Measurements from ENCODE around the gene TIMM21.

TIMM21 gene

DNA sequence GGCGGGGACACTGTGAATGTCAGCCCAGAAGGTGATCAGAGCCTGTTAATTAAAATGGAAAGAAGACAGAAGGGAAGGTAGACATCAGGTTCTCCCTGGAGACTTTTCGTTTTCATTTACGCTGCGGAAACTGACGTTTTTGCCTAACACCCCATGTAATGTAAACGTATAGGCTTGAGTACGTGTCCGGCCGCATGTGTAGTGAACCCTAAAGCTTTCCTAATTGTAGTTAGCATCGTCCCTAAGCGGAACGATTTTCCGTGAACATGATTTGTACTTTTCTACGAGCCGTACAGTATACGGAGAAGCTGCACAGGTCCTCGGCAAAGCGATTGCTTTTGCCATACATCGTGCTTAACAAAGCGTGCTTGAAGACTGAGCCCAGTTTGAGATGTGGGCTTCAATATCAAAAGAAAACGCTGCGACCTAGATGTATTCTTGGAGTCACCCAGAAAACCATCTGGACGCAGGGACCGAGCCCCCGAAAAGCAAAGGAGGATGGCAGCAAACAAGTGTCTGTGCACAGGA is 284 bp downstream of the TIMM21 start:
- DNase-seq: no peak

DNA sequence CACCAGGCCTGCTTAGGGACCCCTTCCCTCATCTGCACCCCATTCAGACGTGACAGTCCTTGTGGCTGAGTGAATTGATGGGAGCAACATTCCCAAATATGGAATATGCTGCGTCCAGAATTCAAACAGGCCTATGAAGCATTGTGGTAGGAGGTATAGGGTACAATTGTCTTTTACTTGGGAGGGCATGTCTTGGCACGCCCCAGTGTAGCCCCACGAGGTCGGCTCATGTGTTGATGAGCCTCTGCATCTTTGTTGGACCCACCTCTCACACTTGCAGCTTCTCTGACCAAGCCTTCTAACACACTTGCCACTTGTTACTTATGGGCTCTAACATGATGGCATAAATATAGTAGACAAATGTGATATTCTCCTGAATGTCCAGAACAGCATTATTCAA is 1.6 kb downstream of the TIMM21 start:
- DNase-seq: no peak

DNA sequence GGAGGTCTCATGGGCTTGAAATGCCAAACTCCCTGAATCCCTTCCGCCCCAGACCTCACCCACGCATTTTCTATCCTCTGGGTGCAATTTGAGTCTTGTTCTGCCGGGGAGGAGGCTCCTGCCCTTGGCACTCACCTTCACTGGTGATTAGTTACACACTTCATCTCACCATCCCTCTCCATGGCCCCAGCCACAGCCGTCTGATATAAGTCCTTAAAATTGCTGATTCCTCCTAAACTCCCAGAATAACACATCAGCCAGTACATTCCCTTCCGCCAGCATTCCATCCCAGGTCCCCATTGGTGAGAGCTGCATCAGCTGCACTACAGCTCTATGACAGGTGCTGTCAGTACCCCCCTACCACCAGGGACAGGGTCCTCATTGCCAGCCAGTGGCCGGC is 3.9 kb downstream of the TIMM21 start:
- DNase-seq: no peak

GRCh38 chr18:74152857-74153256 is 4.5 kb downstream of the TIMM21 start:
- no peak for DNase-seq

DNA sequence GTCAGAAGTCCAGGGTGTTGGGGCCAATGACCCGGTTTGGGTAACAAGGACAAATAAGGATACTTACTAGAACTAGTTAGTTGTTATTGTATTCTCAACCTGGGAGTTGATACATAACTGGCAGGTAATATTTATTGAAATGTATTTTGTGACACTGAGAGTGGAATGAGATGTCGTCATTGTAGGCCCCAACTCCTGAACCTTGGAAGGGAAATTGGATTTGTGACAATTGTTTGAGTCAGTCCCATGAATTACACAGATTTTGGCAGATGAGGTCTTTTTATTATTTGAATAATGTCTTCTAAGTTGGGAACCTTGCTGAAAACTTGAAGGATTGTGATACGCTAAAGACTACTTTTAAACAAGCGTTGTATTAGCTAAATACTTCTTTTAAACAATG is 5.1 kb downstream of the TIMM21 start:
- no peak for DNase-seq

- DNase-seq: no peak
These were observed 5.5 kb downstream of the TIMM21 start for GRCh38 chr18:74153793-74154192.

GRCh38 chr18:74154716-74155115 is 6.4 kb downstream of the TIMM21 start:
- DNase-seq: no peak

- DNase-seq: no peak
These were observed 7.0 kb downstream of the TIMM21 start for GRCh38 chr18:74155276-74155675.

DNA sequence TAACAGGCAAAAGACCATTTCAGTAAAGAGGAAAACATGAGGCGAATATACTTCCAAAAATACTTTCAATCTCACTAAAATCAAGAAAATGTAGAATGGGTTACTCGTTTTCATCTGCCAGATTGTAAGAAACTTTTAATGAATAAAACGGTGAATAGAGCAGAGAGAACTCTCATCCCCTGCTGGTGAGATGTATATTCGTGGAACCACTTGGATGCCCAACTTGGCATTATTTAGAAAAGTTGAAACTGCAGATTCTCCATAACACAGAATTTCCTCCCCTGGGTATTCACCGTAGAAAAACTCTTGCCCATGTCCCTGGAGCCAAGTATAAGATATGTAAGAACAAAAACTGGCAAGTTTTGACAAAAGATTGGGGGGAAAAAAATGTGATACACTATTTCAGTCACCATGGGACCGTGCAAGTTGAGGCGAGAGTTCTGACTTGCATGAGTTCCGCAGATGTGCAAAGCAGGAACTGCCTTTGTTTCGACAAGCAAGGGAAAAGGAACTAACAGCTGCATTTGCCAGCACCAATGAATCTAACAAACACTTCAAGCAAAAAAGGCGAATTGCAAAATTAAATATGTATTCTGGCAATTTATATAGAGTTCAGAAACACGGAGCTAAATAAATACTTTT is 14.8 kb downstream of the TIMM21 start:
- no peak for DNase-seq

DNA sequence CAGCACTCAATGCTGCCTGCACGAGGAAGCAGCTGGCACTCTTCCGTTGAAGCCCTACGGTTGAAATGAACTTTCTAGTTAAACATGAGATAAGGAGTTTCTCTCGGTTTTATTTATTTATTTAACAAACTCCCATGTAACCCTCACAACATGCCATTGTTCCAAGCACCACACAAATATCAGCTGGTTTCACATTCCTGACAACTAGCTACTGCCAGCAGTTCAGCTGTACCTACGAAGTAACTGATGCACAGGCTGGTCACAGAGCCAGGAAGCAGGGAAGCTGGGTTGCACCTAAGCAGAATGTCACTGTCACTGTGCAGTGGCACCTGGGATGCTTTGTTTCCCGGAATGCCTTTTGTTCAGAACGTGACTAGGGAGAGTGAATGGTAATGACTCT is 18.1 kb downstream of the TIMM21 start:
- DNase-seq: no peak

GRCh38 chr18:74171910-74172606 is 23.7 kb downstream of the TIMM21 start:
- no peak for DNase-seq

GRCh38 chr18:74172697-74173433 is 24.5 kb downstream of the TIMM21 start:
- no peak for DNase-seq

GRCh38 chr18:74173434-74173750 is 25.1 kb downstream of the TIMM21 start:
- no peak for DNase-seq

DNA sequence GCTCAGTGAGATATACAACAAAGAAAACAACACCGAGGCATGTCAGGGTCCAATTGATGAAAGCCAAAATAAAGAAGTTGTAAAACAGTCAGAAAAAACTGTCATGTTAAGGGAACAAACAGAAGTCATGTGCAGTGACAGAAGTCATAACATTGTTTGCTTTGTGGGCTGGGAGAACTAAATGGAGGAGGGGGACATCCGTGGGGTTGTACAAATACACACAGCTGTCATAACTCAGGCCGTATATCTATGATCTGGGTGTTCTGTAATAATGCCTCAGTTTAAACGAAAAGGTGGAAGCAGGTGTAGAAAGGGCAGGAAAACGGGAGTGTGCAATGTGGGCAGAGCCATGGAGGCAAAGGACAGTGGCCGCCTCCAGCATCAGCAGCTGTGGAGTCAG is 27.3 kb downstream of the TIMM21 start:
- DNase-seq: no peak

GRCh38 chr18:74178884-74179283 is 30.6 kb downstream of the TIMM21 start:
- DNase-seq: no peak

GRCh38 chr18:74179623-74180199 is 31.4 kb downstream of the TIMM21 start:
- DNase-seq: no peak

DNA sequence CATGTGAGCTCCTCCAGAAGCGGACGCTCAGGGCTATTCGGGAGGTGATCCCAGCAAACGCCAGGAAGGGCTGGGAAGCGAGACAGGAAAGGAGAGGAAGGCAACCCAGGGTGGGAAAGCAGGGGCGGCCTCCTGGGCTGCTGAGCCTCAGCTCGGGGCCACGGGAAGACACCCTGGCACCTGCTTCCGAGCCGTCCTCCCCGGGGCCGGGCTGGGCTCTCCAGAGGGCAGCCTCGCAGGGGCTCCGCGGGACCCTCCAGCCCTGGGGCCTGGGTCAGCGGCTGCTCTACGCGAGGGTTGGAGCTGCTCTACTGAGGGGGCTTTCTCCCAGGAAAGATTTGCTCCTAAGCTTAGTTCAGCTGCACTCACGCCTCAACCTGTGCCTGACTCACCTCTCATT is 34.0 kb downstream of the TIMM21 start:
- DNase-seq: no peak

DNA sequence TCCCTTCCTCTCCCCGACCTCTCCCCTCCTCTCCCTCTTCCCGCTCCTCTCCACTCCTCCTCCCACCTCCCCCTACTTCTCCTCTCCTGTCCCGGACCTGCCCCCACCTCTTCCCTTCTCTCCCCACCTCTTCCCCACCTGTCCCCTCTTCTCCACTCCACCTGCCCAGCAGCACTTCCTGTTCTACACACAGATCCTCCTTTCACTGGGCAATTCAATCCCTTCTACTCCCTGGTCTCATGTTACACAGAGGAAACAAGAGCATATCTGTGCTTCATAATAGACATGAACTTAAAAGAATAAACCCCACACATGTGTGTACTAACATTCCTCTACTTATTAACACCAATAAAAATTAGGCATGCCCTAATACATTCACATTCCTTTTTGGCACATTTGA is 34.8 kb downstream of the TIMM21 start:
- DNase-seq: no peak

DNA sequence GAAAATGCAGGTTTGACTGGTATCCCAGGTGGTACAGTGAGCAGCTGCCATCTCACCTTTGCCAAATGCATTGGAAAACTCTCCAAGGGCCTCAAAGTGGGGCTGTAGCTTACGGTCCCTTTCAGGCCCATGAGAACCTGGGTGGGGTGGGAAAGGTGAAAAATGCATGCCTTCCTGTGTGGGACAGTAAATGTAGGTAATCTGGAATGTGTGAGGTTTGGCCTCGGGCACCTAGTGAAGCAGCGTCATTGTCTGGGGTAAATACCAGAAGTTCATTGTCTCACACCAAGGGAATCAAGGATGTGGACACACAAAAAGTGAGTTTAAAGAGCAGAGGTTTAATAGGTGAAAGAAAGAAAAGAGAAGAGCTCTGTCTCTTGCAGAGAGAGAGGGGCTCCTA is 36.6 kb downstream of the TIMM21 start:
- DNase-seq: no peak

DNA sequence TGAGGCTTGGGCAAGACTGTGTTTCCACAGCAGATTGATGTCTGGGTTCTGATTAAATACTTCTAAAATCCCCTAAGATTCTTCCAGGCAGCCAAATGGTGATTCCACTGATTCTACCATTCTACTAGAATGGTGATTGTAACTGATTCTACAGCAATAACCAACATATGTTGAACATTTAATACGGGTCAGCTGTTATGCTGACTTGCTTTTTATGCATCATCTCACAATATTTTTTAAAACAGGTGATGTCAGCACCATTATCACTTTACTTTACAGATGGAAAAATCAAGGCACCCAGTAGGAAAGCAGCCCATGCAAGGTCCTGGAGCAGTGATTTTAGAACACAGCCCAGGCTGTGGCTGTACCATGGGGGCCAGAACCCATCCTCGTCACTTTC is 37.5 kb downstream of the TIMM21 start:
- no peak for DNase-seq

DNA sequence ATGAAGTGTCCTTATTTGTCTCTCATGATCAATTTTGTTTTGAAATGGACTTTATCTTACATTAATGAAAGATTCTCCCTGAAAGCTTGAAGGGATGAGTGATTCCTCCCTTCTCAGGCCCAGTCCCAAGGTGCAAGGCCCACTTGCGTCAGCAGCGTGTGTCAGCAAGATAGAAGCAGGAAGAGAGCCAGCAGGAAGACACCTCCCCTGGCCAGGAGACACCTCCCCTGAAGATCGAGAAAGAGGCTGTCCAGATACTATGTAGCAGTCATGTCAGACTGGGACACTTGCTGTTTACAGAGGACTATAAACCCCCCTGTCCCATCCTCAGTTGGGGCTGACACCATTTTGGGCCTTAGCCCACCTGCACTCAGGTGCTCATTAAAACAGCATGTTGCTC is 38.3 kb downstream of the TIMM21 start:
- DNase-seq: no peak

GRCh38 chr18:74190086-74190485 is 41.8 kb downstream of the TIMM21 start:
- no peak for DNase-seq

DNA sequence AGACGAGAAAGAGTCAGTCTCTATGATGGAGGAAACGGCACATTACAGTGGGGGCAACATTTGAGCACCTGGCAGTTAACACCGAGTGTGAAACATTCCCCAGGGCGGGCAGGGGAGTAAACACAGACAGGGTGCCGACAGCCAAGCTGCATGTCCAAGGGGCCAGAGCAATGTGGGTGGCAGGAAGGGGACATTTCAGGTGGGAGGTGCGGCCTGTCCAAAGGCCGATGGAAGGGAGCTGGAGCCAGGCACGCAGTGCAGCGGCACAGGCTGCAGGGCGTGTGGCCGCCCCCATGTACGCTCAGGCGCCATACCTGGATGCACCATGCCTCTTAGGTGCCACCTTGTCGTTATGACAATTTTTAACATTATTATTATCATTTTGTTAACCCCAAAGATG is 43.3 kb downstream of the TIMM21 start:
- no peak for DNase-seq

GRCh38 chr18:74194691-74195090 is 46.4 kb downstream of the TIMM21 start:
- DNase-seq: no peak
